GM19397 (cell line): ENCODE data around the gene SLC7A5.
"Not testable (repeated sequence)": the region's sequence is repeated elsewhere in the genome, so short reads cannot be mapped to it uniquely, and the experiment has no call there.

Experiments
- ATAC-seq: cut with Tn5 transposase; IDR thresholded peaks from one replicate; pipeline ENCODE4 v1.9.1; 2021; ENCODE audit warnings: mild to moderate bottlenecking, moderate library complexity; ENCODE audit not compliant: unreplicated experiment

SLC7A5 gene

GRCh38 chr16:87869061-87869878, at the start of gene SLC7A5:
SLC7A5 (minus strand) TSS chr16:87869507; CDS start chr16:87869422, 85 bp downstream.
- ATAC-seq = peak; percentile 67

GRCh38 chr16:87918338-87918737, 49.0 kb upstream of the SLC7A5 start:
- ATAC-seq = no peak

GRCh38 chr16:87917503-87917902, 48.2 kb upstream of the SLC7A5 start:
- no peak for ATAC-seq

- ATAC-seq = no peak
Measured at GRCh38 chr16:87914812-87915211, 45.5 kb upstream of the SLC7A5 start.

- not testable (repeated sequence) for ATAC-seq
Measured at GRCh38 chr16:87914021-87914725, 44.9 kb upstream of the SLC7A5 start.

- ATAC-seq = not testable (repeated sequence)
Measured at GRCh38 chr16:87912691-87913090, 43.4 kb upstream of the SLC7A5 start.

- ATAC-seq = not testable (repeated sequence)
Measured at GRCh38 chr16:87911106-87911763, 41.9 kb upstream of the SLC7A5 start.

- ATAC-seq = peak; percentile 69
Measured at GRCh38 chr16:87909203-87909935, 40.1 kb upstream of the SLC7A5 start.

- ATAC-seq = not testable (repeated sequence)
Measured at GRCh38 chr16:87908101-87908500, 38.8 kb upstream of the SLC7A5 start.

GRCh38 chr16:87905521-87905920, 36.2 kb upstream of the SLC7A5 start:
- ATAC-seq = not testable (repeated sequence)

GRCh38 chr16:87904963-87905362, 35.7 kb upstream of the SLC7A5 start:
- ATAC-seq = not testable (repeated sequence)

GRCh38 chr16:87900489-87900888, 31.2 kb upstream of the SLC7A5 start:
- ATAC-seq = not testable (repeated sequence)

GRCh38 chr16:87897521-87898505, 28.5 kb upstream of the SLC7A5 start:
- ATAC-seq = no peak

- not testable (repeated sequence) for ATAC-seq
Measured at GRCh38 chr16:87896924-87897520, 27.7 kb upstream of the SLC7A5 start.

- ATAC-seq = not testable (repeated sequence)
Measured at GRCh38 chr16:87896176-87896890, 27.0 kb upstream of the SLC7A5 start.

- ATAC-seq = no peak
Measured at GRCh38 chr16:87895641-87896141, 26.4 kb upstream of the SLC7A5 start.

- not testable (repeated sequence) for ATAC-seq
Measured at GRCh38 chr16:87894005-87894404, 24.7 kb upstream of the SLC7A5 start.

- no peak for ATAC-seq
Measured at GRCh38 chr16:87891764-87892163, 22.5 kb upstream of the SLC7A5 start.
